CD14-positive monocyte (primary cell): Measurements from ENCODE around the gene DNAJC1. TPM values are rescaled to one million over a fixed set of nuclear protein-coding genes. Genes with fewer than 3 reads are reported as not detected.

ENCODE experiments used
- DNase-seq, 3 donors: peaks; one replicate each; pipeline ENCODE4 v3.0.0-alpha.2; 2011 to 2022
- H2AFZ ChIP-seq: 2 replicates; pipeline ENCODE4 v1.6.0; 2012; ENCODE audit warnings: mild to moderate bottlenecking, low read depth, low read length, inconsistent platforms; ENCODE audit not compliant: insufficient read depth, poor library complexity, severe bottlenecking
- H3K27ac ChIP-seq, 2 donors: 1 replicate in 1 of 2; 2 replicates in 1 of 2; pipeline ENCODE4 v1.5.1; 2012 to 2013; ENCODE audit warnings: low read length in 2 of 2, control low read depth in 1 of 2, inconsistent platforms in 1 of 2, low read depth in 1 of 2, mild to moderate bottlenecking in 1 of 2
- H3K27me3 ChIP-seq, 2 donors: one replicate each; pipeline versions ENCODE4 v1.6.0 to v1.6.1; 2011 to 2013; ENCODE audit warnings: low read length in 2 of 2; ENCODE audit not compliant: control insufficient read depth in 2 of 2, insufficient read depth in 2 of 2
- H3K36me3 ChIP-seq, 2 donors: replicated peaks in 1 of 2; 1 replicate in 1 of 2; 2 replicates in 1 of 2; pipeline versions ENCODE4 v1.5.1 to v1.6.1; 2012 to 2013; ENCODE audit warnings: low read length in 2 of 2, control low read depth in 1 of 2, inconsistent platforms in 1 of 2, mild to moderate bottlenecking in 1 of 2; ENCODE audit not compliant: insufficient read depth in 2 of 2, control insufficient read depth in 1 of 2
- H3K4me1 ChIP-seq, 2 donors: 1 replicate in 1 of 2; 2 replicates in 1 of 2; pipeline versions ENCODE4 v1.5.1 to v1.6.1; 2012 to 2013; ENCODE audit warnings: low read length in 2 of 2, control low read depth in 1 of 2, inconsistent platforms in 1 of 2, mild to moderate bottlenecking in 1 of 2, moderate library complexity in 1 of 2; ENCODE audit not compliant: insufficient read depth in 2 of 2, control insufficient read depth in 1 of 2
- H3K4me2 ChIP-seq: replicated peaks from 2 replicates; pipeline ENCODE3; 2012; ENCODE audit warnings: low read length, moderate library complexity, mild to moderate bottlenecking; ENCODE audit not compliant: poor library complexity, severe bottlenecking; ENCODE audit errors: extremely low read depth
- H3K4me3 ChIP-seq, 3 experiments: fragments of 200-600 bp in 1 of 3; sonication (generic) in 1 of 3; replicated peaks in 1 of 3; 1 replicate in 2 of 3; 2 replicates in 1 of 3; pipeline ENCODE4 v1.5.1; 2011 to 2013; ENCODE audit warnings: low read length in 3 of 3, mild to moderate bottlenecking in 3 of 3, control low read depth in 2 of 3, low read depth in 2 of 3, inconsistent platforms in 1 of 3, moderate library complexity in 1 of 3
- H3K79me2 ChIP-seq: 2 replicates; pipeline ENCODE4 v1.6.0; 2012; ENCODE audit warnings: mild to moderate bottlenecking, control low read depth, inconsistent platforms, low read length, moderate library complexity; ENCODE audit not compliant: insufficient read depth
- H3K9ac ChIP-seq: 2 replicates; pipeline ENCODE4 v1.6.0; 2017; ENCODE audit warnings: low read length, mild to moderate bottlenecking; ENCODE audit not compliant: insufficient read depth, poor library complexity, severe bottlenecking
- H3K9me3 ChIP-seq, 2 donors: replicated peaks in 1 of 2; 1 replicate in 1 of 2; 2 replicates in 1 of 2; pipeline versions ENCODE4 v1.5.1 to v1.6.1; 2012 to 2013; ENCODE audit warnings: low read length in 2 of 2, control low read depth in 1 of 2; ENCODE audit not compliant: control insufficient read depth in 1 of 2, insufficient read depth in 1 of 2
- H4K20me1 ChIP-seq: 2 replicates; pipeline ENCODE4 v1.6.0; 2012; ENCODE audit warnings: mild to moderate bottlenecking, low read length, control low read depth, moderate library complexity; ENCODE audit not compliant: insufficient read depth
- H3K27ac Mint-ChIP-seq, 7 donors: one replicate each; pipeline ENCODE4 v1.8.0; 2020; ENCODE audit warnings: mild to moderate bottlenecking in 7 of 7, mixed read lengths in 7 of 7, moderate library complexity in 6 of 7, inconsistent platforms in 2 of 7
- H3K27me3 Mint-ChIP-seq, 3 donors: one replicate each; pipeline ENCODE4 v1.8.0; 2021 to 2022; ENCODE audit warnings: low read depth in 3 of 3, mild to moderate bottlenecking in 3 of 3, mixed read lengths in 3 of 3, moderate library complexity in 3 of 3, inconsistent platforms in 1 of 3
- H3K36me3 Mint-ChIP-seq, 2 donors: one replicate each; pipeline ENCODE4 v1.8.0; 2020; ENCODE audit warnings: mixed read lengths in 2 of 2, inconsistent platforms in 1 of 2, mild to moderate bottlenecking in 1 of 2
- H3K4me1 Mint-ChIP-seq: one replicate; pipeline ENCODE4 v1.8.0; 2020; ENCODE audit warnings: mild to moderate bottlenecking, mixed read lengths
- H3K4me3 Mint-ChIP-seq, 2 donors: one replicate each; pipeline ENCODE4 v1.8.0; 2020; ENCODE audit warnings: mild to moderate bottlenecking in 2 of 2, mixed read lengths in 2 of 2, moderate library complexity in 1 of 2
- H3K9me3 Mint-ChIP-seq, 7 donors: one replicate each; pipeline ENCODE4 v1.8.0; 2020 to 2022; ENCODE audit warnings: mixed read lengths in 7 of 7, mild to moderate bottlenecking in 6 of 7, moderate library complexity in 6 of 7, inconsistent platforms in 2 of 7
- WGBS: methylation state at CpG from one replicate; pipeline ENCODE4 v1.1.5; 2013; ENCODE audit warnings: missing lambda C conversion rate; ENCODE audit not compliant: insufficient coverage; 5-methylcytosine and 5-hydroxymethylcytosine counted together
- intact Hi-C, 2 donors: fragments of 100-400 bp; cut with micrococcal nuclease; formaldehyde crosslinking; loops; one replicate each; pipeline versions ENCODE4 v1.15.0 to v1.15.1; 2023
- polyA plus RNA-seq, 3 donors: library from polyadenylated mRNA; depleted of rRNA in 1 of 3; unstranded in 2 of 3; stranded (reverse) in 1 of 3; fragments of 300-500 nt in 2 of 3; fragments of >200 nt in 1 of 3; fragmentation: Illumina TruSeq in 2 of 3; gene quantifications; 1 replicate in 2 of 3; 2 replicates in 1 of 3; pipeline ENCODE4 v1.2.3, GENCODE V29; 2012 to 2021
- TF ChIP-seq, protein P1 (sequence below): fragments of 200-600 bp; IDR thresholded peaks from one replicate; pipeline ENCODE4 v1.8.0; 2022; ENCODE audit warnings: antibody characterized with exemption, mild to moderate bottlenecking

The DNAJC1 gene
- polyA plus RNA-seq, 3 donors: 11.4 to 12.9 (median 12.5) TPM

DNA sequence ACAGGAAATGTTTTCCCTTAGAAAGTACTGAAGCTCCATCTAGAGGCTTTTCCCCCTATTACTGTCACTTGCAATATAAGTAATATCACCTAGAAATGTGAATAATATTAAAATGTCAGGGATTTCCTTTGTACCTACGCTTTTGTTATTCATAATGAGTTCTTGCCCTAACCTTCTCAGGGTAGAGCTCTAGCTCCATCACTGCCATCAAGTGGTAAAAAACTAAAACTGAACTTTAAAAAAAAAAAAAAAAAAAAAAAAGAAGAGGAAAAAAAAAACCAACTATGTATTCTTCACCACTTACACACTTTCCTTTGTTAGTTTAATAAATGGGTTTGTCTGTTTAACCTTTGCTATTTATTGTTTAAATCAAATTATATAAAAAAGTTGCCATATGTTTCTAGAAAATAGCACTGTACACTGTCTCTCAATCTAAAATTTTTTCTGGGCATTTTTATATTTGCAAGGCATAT lies 49.9 kb downstream of the DNAJC1 start:
- H3K36me3 Mint-ChIP-seq: no peaks in the 10 kb centered on the region
- Histone ChIP-seq H3K4me1 (peaks cover 12 to 18% of the 10 kb centered on the region in 2 donors), H3K9ac (no peak overlapping the region), H3K27ac (peak overlapping the region in 1 of 2 donors; percentile 48), H2AFZ (no peak overlapping the region), H3K79me2 (peaks cover 19% of the 10 kb centered on the region), H3K4me2 (peak overlapping the region; percentile 53), H4K20me1 (peaks cover 4% of the 10 kb centered on the region), H3K4me3 (peak overlapping the region in 1 of 3 experiments; percentile 37), H3K27me3 (no peaks in the 10 kb centered on the region), H3K36me3 (no peaks in the 10 kb centered on the region), H3K9me3 (no peaks in the 10 kb centered on the region)
- TF ChIP-seq, protein P1, sequence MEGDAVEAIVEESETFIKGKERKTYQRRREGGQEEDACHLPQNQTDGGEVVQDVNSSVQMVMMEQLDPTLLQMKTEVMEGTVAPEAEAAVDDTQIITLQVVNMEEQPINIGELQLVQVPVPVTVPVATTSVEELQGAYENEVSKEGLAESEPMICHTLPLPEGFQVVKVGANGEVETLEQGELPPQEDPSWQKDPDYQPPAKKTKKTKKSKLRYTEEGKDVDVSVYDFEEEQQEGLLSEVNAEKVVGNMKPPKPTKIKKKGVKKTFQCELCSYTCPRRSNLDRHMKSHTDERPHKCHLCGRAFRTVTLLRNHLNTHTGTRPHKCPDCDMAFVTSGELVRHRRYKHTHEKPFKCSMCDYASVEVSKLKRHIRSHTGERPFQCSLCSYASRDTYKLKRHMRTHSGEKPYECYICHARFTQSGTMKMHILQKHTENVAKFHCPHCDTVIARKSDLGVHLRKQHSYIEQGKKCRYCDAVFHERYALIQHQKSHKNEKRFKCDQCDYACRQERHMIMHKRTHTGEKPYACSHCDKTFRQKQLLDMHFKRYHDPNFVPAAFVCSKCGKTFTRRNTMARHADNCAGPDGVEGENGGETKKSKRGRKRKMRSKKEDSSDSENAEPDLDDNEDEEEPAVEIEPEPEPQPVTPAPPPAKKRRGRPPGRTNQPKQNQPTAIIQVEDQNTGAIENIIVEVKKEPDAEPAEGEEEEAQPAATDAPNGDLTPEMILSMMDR: peak; percentile 69
- peak; percentile 10 to 54 (median 16) for DNase-seq
- H3K4me1 Mint-ChIP-seq: peaks cover 13% of the 10 kb centered on the region
- peaks cover 0 to 4% (median 0%) of the 10 kb centered on the region in 3 donors for H3K27me3 Mint-ChIP-seq
- H3K4me3 Mint-ChIP-seq: no peak overlapping the region
- intact Hi-C loops: no loop called here
- H3K27ac Mint-ChIP-seq: peak overlapping the region in 6 of 7 donors; percentile 55 to 88 (median 74)
- no peaks in the 10 kb centered on the region for H3K9me3 Mint-ChIP-seq
- no CpG with 5 or more reads among the region's 1 CpG for WGBS

DNA sequence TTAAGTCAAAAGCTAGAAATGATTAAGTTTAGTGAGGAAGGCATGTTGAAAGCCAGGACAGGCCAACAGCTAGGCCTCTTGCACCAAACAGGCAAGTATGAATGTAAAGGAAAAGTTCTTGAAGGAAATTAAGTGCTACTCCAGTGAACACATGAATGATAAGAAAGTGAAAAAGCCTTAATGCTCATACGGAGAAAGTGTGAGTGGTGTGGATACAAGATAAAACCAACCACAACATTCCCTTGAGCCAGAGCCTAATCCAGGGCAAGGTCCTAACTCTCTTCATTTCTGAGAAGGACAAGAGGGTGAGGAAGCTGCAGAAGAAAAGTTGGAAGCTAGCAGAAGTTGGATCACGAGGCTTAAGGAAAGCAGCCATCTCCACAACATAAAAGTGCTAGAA lies 53.0 kb downstream of the DNAJC1 start:
- no peak for DNase-seq
- Mint-ChIP-seq H3K9me3 (no peaks in the 10 kb centered on the region), H3K36me3 (peaks cover 0 to under 1% of the 10 kb centered on the region in 2 donors), H3K27me3 (no peaks in the 10 kb centered on the region), H3K4me3 (no peak overlapping the region), H3K4me1 (peaks cover 15% of the 10 kb centered on the region), H3K27ac (no peak overlapping the region)
- intact Hi-C loops: no loop called here
- H3K4me1 ChIP-seq: peaks cover 12 to 18% of the 10 kb centered on the region in 2 donors
- no peak overlapping the region for H3K4me2 ChIP-seq
- WGBS: no CpG with 5 or more reads among the region's 2 CpGs
- peaks cover 7% of the 10 kb centered on the region for H3K79me2 ChIP-seq
- H3K4me3 ChIP-seq: no peak overlapping the region
- no peaks in the 10 kb centered on the region for H3K9me3 ChIP-seq
- TF ChIP-seq, protein P1: no peak
- no peaks in the 10 kb centered on the region for H3K27me3 ChIP-seq
- H2AFZ ChIP-seq: no peak overlapping the region
- H3K27ac ChIP-seq: no peak overlapping the region
- H3K36me3 ChIP-seq: no peaks in the 10 kb centered on the region
- H4K20me1 ChIP-seq: peaks cover 4% of the 10 kb centered on the region
- H3K9ac ChIP-seq: no peak overlapping the region
